Gastrocnemius medialis (tissue), 4 donors: ENCODE data around the gene NPBWR2. TPM values are rescaled to one million over a fixed set of nuclear protein-coding genes. Genes with fewer than 3 reads are reported as not detected.

Experiments
- ATAC-seq, 2 donors: fragments of 150-250 bp; one replicate each; pipeline ENCODE4 v1.9.1; 2016
- DNase-seq, 2 donors: peaks; one replicate each; pipeline ENCODE4 v3.0.0-alpha.2; 2019
- H3K27ac ChIP-seq, 4 donors: fragments of 200-600 bp; sonication (generic); 1 replicate in 1 of 4; 2 replicates in 3 of 4; pipeline ENCODE4 v1.5.1; 2016 to 2018; ENCODE audit warnings: mild to moderate bottlenecking in 2 of 4, moderate library complexity in 1 of 4
- H3K27me3 ChIP-seq, 3 donors: fragments of 200-600 bp; sonication (generic) in 2 of 3; 1 replicate in 1 of 3; 2 replicates in 2 of 3; pipeline versions ENCODE4 v1.5.1 to v1.6.0; 2016 to 2019; ENCODE audit warnings: mild to moderate bottlenecking in 1 of 3, moderate library complexity in 1 of 3
- H3K36me3 ChIP-seq, 2 donors: fragments of 200-600 bp; sonication (generic) in 1 of 2; one replicate each; pipeline ENCODE4 v1.5.1; 2017 to 2018
- H3K4me1 ChIP-seq, 2 donors: fragments of 200-600 bp; sonication (generic) in 1 of 2; one replicate each; pipeline ENCODE4 v1.5.1; 2016 to 2017; ENCODE audit warnings: mild to moderate bottlenecking in 2 of 2
- H3K4me3 ChIP-seq, 4 donors: fragments of 200-600 bp; sonication (generic) in 3 of 4; 1 replicate in 1 of 4; 2 replicates in 3 of 4; pipeline ENCODE4 v1.5.1; 2016 to 2019; ENCODE audit warnings: mild to moderate bottlenecking in 2 of 4
- H3K9me3 ChIP-seq, 3 donors: fragments of 200-600 bp; sonication (generic) in 2 of 3; 1 replicate in 1 of 3; 2 replicates in 2 of 3; pipeline ENCODE4 v1.5.1; 2016 to 2019
- CTCF ChIP-seq, 5 experiments: fragments of 450-650 bp in 3 of 5; fragments of 200-600 bp in 2 of 5; sonication (generic) in 2 of 5; IDR thresholded peaks in 4 of 5; conservative IDR thresholded peaks in 1 of 5; 1 replicate in 4 of 5; 2 replicates in 1 of 5; pipeline ENCODE4 v1.5.1; 2016 to 2019; ENCODE audit warnings: antibody characterized with exemption in 5 of 5, mild to moderate bottlenecking in 3 of 5, moderate library complexity in 3 of 5
- POLR2A ChIP-seq, 2 donors: fragments of 450-650 bp; IDR thresholded peaks; one replicate each; pipeline ENCODE4 v1.6.1; 2017; ENCODE audit warnings: antibody characterized with exemption in 2 of 2, mild to moderate bottlenecking in 2 of 2, moderate library complexity in 2 of 2
- in situ Hi-C, 4 donors: fragments of 200-750 bp; cut with MboI; loops; one replicate each; pipeline versions ENCODE4 v1.15.0 to v1.8.0; 2017; ENCODE audit warnings: low sequenced_read_pairs in 4 of 4
- intact Hi-C: fragments of 100-400 bp; cut with DNase I; formaldehyde crosslinking; loops from one replicate; pipeline ENCODE4 v1.15.1; 2023; ENCODE audit warnings: low total_unique reads
- total RNA-seq, 4 donors: library from RNA; depleted of rRNA; stranded (reverse); fragments of >200 nt; gene quantifications; one replicate each; pipeline versions ENCODE4 v1.1.0 to v1.2.3, GENCODE V29; 2016

NPBWR2 gene
- total RNA-seq, 4 donors from 2014 or later = not detected

GRCh38 chr20:64070244-64070993, 36.9 kb downstream of the NPBWR2 start:
- intact Hi-C loops = no loop called here
- no peaks in the 10 kb centered on the region for H3K27me3 ChIP-seq

GRCh38 chr20:64069614-64070243, 37.6 kb downstream of the NPBWR2 start:
- Histone ChIP-seq H3K27me3 (no peaks in the 10 kb centered on the region), H3K4me1 (peaks cover 0 to 5% of the 10 kb centered on the region in 2 donors), H3K27ac (no peak overlapping the region), H3K36me3 (no peaks in the 10 kb centered on the region), H3K4me3 (no peak overlapping the region), H3K9me3 (no peaks in the 10 kb centered on the region)
- in situ Hi-C loops = no loop called here
- no peak for DNase-seq
- TF ChIP-seq CTCF (IDR thresholded peaks at IDR 0.05 in 4 of 5, conservative IDR thresholded peaks at IDR 0.05 in 1 of 5) (peak in 4 of 5 experiments; percentile 32 to 55 (median 37)), POLR2A (IDR thresholded peaks at IDR 0.05) (no peak)
- no peak for ATAC-seq
- intact Hi-C loops = loop anchor here (10.0 kb wide), 1 partner anchor 445 kb away; the partner anchor contains the start of gene GMEB2

More at GRCh38 chr20:64070244-64070993, 36.9 kb downstream of the NPBWR2 start:
- H3K4me1 ChIP-seq = no peaks in the 10 kb centered on the region
- in situ Hi-C loops = no loop called here
- no peaks in the 10 kb centered on the region for H3K36me3 ChIP-seq
- H3K27ac ChIP-seq = no peak overlapping the region
- H3K4me3 ChIP-seq = no peak overlapping the region
- no peak for ATAC-seq
- H3K9me3 ChIP-seq = no peaks in the 10 kb centered on the region
- DNase-seq = no peak
- no peak for TF ChIP-seq POLR2A (IDR thresholded peaks at IDR 0.05)
- no peak for TF ChIP-seq CTCF (IDR thresholded peaks at IDR 0.05 in 4 of 5, conservative IDR thresholded peaks at IDR 0.05 in 1 of 5)

GRCh38 chr20:64069209-64069613, 38.2 kb downstream of the NPBWR2 start:
- Histone ChIP-seq H3K4me1 (peaks cover 3 to 10% of the 10 kb centered on the region in 2 donors), H3K27me3 (no peaks in the 10 kb centered on the region), H3K9me3 (no peaks in the 10 kb centered on the region), H3K36me3 (no peaks in the 10 kb centered on the region), H3K4me3 (no peak overlapping the region), H3K27ac (no peak overlapping the region)
- ATAC-seq = no peak
- intact Hi-C loops = loop anchor here (10.0 kb wide), 1 partner anchor 444 kb away; the partner anchor contains the start of gene GMEB2
- in situ Hi-C loops = no loop called here
- TF ChIP-seq CTCF (IDR thresholded peaks at IDR 0.05 in 4 of 5, conservative IDR thresholded peaks at IDR 0.05 in 1 of 5) (no peak), POLR2A (IDR thresholded peaks at IDR 0.05) (no peak)
- no peak for DNase-seq

- ATAC-seq (no peak), DNase-seq (no peak)
- Histone ChIP-seq H3K9me3 (no peaks in the 10 kb centered on the region), H3K27ac (no peak overlapping the region), H3K36me3 (no peaks in the 10 kb centered on the region), H3K4me3 (no peak overlapping the region), H3K4me1 (peaks cover 9 to 16% of the 10 kb centered on the region in 2 donors), H3K27me3 (no peaks in the 10 kb centered on the region)
- in situ Hi-C loops (no loop called here), intact Hi-C loops (loop anchor here (10.0 kb wide), 1 partner anchor 444 kb away; the partner anchor contains the start of gene GMEB2)
- TF ChIP-seq POLR2A (IDR thresholded peaks at IDR 0.05) (no peak), CTCF (IDR thresholded peaks at IDR 0.05 in 4 of 5, conservative IDR thresholded peaks at IDR 0.05 in 1 of 5) (no peak)
Observed at GRCh38 chr20:64068386-64069208, 38.8 kb downstream of the NPBWR2 start.
